ENCODE results near the gene CALCB.
"Not testable (repeated sequence)": the region's sequence is repeated elsewhere in the genome, so short reads cannot be mapped to it uniquely, and the experiment has no call there.

The CALCB gene

DNA sequence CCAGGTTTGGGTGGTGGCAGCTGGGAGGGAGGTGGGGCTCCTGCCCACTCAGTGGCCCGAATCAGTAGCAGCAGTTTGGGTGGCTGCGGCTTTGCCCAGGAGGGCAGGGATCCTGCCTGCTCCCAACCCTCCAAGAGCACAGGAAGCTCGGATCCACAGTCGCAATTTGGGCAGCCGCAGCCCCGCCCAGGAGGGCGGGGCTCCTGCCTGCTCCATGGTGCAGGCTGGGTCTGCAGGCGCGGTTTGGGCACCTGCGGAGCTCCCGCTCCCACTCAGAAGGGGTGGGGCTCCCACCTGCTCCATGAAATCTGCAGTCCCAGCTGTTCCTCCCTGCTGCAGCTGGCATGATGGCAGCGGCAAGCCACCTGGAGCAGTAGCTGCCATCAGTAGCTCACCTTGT lies 38.1 kb upstream of the CALCB start:
- DNase-seq (ENCODE audit: extremely low spot score), result no peak
- CTCF ChIA-PET, result interaction anchor here (1.4 to 2.0 kb wide), 3 partner anchors 9 to 23 kb away, joined by 3 to 5 read pairs (median 4); no protein-coding TSS in a partner anchor
- TF ChIP-seq, protein P1, sequence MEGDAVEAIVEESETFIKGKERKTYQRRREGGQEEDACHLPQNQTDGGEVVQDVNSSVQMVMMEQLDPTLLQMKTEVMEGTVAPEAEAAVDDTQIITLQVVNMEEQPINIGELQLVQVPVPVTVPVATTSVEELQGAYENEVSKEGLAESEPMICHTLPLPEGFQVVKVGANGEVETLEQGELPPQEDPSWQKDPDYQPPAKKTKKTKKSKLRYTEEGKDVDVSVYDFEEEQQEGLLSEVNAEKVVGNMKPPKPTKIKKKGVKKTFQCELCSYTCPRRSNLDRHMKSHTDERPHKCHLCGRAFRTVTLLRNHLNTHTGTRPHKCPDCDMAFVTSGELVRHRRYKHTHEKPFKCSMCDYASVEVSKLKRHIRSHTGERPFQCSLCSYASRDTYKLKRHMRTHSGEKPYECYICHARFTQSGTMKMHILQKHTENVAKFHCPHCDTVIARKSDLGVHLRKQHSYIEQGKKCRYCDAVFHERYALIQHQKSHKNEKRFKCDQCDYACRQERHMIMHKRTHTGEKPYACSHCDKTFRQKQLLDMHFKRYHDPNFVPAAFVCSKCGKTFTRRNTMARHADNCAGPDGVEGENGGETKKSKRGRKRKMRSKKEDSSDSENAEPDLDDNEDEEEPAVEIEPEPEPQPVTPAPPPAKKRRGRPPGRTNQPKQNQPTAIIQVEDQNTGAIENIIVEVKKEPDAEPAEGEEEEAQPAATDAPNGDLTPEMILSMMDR (IDR thresholded peaks at IDR 0.05; ENCODE audit: control extremely low read depth, extremely low read depth, low read depth, missing control alignments), result no peak
- POLR2A ChIA-PET, result no interaction called here

DNA sequence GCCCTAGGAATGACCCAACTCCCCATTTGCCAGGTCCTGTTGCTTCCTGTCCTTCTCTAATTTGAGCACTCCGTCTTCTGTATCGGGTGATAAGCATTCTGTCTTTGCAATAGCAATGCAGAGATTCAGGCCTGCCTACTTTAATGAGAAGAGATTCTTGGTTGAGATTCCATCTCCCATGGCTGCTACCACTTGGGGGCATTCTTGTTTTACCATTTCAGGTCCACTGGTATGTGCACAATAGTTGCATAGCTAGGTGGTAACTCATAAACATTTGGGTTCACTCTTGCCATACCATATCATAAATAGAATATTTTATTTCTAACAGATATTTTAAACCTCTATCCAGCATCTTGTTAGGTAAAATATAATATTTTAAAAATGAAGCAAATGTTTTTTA lies 34.4 kb upstream of the CALCB start:
- POLR2A ChIA-PET, result no interaction called here
- TF ChIP-seq, protein P1 (IDR thresholded peaks at IDR 0.05; ENCODE audit: control extremely low read depth, extremely low read depth, low read depth, missing control alignments), result no peak
- no peak for DNase-seq (ENCODE audit: extremely low spot score)
- CTCF ChIA-PET, result no interaction called here

DNA sequence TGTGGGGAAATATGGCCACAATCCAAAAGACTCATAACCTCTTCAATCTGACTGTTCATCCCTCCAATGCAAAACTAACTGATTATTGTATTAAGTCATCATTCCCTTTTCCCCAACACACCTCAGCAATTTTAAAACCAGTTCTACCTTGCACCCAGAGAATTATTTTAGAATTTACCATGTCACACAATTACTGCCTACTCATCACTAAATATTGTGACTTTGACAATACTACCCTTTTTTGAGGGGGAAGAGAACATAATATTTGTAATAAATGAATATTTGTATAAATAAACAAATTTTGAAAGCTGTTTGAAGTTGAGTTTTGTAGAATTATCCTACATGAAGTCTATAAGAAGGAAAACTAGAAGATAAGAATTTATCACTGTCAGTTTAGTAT lies 28.2 kb upstream of the CALCB start:
- DNase-seq (ENCODE audit: extremely low spot score), result no peak
- TF ChIP-seq, protein P1 (IDR thresholded peaks at IDR 0.05; ENCODE audit: control extremely low read depth, extremely low read depth, low read depth, missing control alignments), result no peak
- CTCF ChIA-PET, result interaction anchor here (1.2 kb wide), 1 partner anchor 29 kb away, joined by 3 read pairs; no protein-coding TSS in a partner anchor
- POLR2A ChIA-PET, result no interaction called here

DNA sequence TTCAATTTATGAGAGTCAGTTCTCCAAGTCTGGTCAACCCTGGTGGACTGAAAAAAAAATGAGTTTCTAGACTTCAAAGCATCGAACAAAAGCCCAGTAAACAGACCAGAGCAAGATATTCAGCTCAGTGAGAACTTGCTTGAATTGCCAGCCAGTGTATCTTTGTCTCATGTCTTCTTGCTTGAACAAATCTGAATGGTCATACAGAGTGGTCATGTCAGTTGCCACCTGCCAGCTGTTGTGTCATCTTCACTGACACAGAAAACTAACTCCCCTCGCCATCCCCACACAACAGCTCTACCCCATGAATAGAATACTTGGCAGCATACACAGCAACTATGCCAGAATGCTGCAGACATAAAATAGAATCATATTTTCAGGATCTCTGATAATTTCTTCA lies 27.5 kb upstream of the CALCB start:
- ChIA-PET CTCF (no interaction called here), POLR2A (no interaction called here)
- TF ChIP-seq, protein P1 (IDR thresholded peaks at IDR 0.05; ENCODE audit: control extremely low read depth, extremely low read depth, low read depth, missing control alignments), result no peak
- no peak for DNase-seq (ENCODE audit: extremely low spot score)

DNA sequence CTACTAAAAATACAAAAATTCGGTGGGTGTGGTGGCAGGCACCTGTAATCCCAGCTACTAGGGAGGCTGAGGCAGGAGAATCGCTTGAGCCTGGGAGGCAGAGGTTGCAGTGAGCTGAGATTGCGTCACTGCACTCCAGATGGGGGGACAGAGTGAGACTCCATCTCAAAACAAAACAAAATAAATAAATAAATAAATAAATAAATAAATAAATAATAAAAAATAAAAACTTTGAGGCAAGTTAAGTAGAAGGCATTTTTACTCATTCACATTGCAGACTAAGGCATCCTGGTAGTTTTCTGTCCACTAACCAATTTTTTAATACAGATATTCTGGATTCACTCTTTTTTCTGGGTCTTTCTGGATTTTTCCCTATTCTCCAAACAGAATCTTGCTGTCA lies 26.7 kb upstream of the CALCB start:
- POLR2A ChIA-PET; DNase-seq (ENCODE audit: extremely low spot score); CTCF ChIA-PET: not testable (repeated sequence)

DNA sequence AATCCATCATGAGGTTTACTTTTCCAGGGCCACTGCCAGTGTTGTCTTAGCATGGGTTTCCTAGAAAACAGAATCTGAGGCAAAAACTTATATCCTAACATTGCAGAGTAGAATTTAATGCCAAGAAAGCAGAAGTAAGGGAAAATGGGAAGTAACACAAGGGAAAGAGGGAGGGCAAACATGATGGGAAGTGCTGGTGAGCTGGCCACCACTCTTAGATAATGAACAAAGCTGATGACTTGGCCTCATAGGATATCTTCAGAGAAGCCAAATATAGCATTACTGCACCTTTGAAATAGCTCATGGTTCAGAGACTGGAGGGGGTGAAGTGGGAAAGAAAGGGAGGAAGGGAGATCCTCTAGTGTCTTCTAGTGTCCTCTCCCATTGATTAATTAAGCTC lies 24.8 kb upstream of the CALCB start:
- ChIA-PET POLR2A (no interaction called here), CTCF (interaction anchor here (1.0 to 1.6 kb wide), 5 partner anchors 10 to 141 kb away, joined by 3 to 7 read pairs (median 4); no protein-coding TSS in a partner anchor)
- DNase-seq (ENCODE audit: extremely low spot score), result no peak
- TF ChIP-seq, protein P1 (IDR thresholded peaks at IDR 0.05; ENCODE audit: control extremely low read depth, extremely low read depth, low read depth, missing control alignments), result no peak

DNA sequence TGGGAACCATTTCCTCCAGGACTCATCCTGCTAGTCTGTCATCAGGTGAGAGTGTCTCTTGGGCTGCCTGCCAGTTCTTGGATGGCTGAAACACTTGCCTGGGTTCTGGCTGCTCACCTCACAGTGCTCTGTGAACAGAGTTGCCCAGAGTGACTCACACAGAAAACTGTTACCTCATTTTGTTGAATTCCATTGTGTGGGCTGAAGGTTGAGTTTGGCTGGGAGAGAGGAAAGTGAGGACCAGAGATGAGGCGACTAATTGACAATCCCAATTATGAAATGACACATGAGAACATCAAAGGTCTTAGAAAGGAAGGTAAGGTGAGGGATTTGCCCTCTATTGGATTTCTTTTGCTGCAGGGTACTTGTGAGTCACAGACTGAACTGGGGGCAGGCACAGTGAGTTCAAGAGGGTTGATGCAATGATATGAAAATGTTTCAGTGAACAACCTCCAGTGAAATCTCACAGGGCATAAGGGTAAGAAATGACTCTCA lies 20.2 kb upstream of the CALCB start:
- CTCF ChIA-PET, result no interaction called here
- TF ChIP-seq, protein P1 (IDR thresholded peaks at IDR 0.05; ENCODE audit: control extremely low read depth, extremely low read depth, low read depth, missing control alignments), result no peak
- no peak for DNase-seq (ENCODE audit: extremely low spot score)
- POLR2A ChIA-PET, result no interaction called here
